GM12873 (cell line): ENCODE results near the gene TEK.

ENCODE experiments used
- TF ChIP-seq, protein P1 (sequence below): IDR thresholded peaks from 2 replicates; pipeline ENCODE4 v1.5.1; 2012; ENCODE audit warnings: low read depth, mild to moderate bottlenecking, moderate library complexity, low read length, control low read depth; ENCODE audit not compliant: insufficient read depth; ENCODE audit errors: missing control alignments

Gene TEK

GRCh38 chr9:27272103-27272502 lies 163.1 kb downstream of the TEK start:
- TF ChIP-seq, protein P1, sequence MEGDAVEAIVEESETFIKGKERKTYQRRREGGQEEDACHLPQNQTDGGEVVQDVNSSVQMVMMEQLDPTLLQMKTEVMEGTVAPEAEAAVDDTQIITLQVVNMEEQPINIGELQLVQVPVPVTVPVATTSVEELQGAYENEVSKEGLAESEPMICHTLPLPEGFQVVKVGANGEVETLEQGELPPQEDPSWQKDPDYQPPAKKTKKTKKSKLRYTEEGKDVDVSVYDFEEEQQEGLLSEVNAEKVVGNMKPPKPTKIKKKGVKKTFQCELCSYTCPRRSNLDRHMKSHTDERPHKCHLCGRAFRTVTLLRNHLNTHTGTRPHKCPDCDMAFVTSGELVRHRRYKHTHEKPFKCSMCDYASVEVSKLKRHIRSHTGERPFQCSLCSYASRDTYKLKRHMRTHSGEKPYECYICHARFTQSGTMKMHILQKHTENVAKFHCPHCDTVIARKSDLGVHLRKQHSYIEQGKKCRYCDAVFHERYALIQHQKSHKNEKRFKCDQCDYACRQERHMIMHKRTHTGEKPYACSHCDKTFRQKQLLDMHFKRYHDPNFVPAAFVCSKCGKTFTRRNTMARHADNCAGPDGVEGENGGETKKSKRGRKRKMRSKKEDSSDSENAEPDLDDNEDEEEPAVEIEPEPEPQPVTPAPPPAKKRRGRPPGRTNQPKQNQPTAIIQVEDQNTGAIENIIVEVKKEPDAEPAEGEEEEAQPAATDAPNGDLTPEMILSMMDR, result no peak

DNA sequence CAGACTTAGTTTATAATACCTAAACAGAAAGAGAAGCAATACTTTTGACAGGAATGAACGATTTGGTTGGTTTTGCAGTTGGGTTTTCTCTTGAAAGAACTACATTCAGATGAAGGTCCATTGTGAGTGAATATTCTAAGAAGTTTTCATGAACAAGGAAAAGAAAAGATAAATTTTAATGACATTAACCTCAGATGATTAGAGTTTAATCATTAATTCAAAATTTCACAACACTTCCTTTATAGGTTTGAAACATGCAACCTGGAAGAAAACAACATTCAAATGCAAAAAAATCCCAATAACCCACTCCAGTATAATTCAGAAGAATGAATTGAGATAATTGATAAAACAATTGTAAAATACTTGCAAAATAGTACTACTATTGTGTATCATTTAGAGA lies 164.2 kb downstream of the TEK start:
- TF ChIP-seq, protein P1, result no peak

DNA sequence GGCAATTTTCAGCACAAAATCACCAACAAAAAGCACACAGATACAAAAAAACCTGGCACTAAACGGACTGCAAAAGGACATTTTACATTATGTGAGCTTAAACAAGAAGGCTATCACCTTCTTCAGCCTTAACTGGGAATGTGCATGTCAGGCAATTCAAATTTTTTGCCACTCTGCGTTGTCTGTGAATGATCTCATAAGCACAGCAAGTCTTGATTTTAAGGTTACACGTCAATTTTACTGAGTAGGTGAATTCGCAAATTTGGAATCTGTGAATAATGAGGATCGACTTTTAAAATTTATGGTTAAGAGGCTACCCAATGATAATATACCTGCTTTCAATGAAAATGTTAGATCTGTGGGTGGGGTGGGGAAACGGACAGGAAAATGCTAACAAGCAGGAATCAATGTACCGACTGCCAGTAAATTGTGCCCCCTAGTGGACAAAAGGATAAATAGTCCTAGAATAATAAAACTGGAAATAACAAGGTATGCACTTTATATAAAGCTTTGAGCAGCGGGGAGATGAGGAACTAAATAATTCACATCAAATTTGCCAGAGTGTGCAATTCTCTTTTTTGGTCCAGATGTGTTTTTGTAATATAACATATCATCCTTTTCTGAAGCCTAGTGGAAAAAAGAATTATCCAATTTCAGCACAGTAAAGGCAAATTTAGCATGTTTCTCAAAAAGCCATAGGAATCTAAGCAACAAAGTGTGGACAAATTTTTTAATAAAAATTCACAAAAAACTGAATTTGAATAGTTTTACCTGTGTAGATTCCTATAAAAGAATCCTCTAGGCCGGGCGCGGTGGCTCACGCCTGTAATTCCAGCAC lies 167.4 kb downstream of the TEK start:
- TF ChIP-seq, protein P1, result peak; percentile 65

- TF ChIP-seq, protein P1, result no peak
Measured at GRCh38 chr9:27278374-27278773, 169.3 kb downstream of the TEK start.

DNA sequence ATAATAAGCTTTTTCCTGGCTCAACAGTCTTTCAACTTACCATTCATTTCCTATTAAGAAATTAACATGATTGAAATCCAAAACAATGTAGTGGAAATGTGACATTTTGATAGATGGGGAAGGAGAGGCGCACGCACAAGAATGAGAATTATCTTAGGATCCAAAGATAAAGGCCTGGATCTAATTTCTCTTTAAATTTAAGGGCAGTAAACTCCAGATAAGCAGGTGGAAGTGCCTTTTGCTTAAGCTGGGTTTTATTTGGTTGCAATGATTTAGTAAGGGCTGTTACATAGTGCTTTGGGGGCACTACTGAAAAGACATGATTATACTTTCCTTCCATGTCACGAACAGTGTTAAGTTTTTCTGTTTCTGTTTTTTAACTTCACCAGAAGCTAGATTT lies 170.6 kb downstream of the TEK start:
- TF ChIP-seq, protein P1, result no peak
